Measurements from ENCODE around the gene LONRF2. TPM values are rescaled to one million over a fixed set of nuclear protein-coding genes. Genes with fewer than 3 reads are reported as not detected.

Gene LONRF2
- total RNA-seq, 1 donor from 2014 or later = not detected

- DNase-seq (ENCODE audit: low read depth in 2 of 2) = no peak
Observed at GRCh38 chr2:100301881-100302584, 20.3 kb downstream of the LONRF2 start.

GRCh38 chr2:100299548-100299947 lies 22.8 kb downstream of the LONRF2 start:
- DNase-seq (ENCODE audit: low read depth in 2 of 2) = no peak

- no peak for DNase-seq (ENCODE audit: low read depth in 2 of 2)
Observed at GRCh38 chr2:100297511-100297910, 24.8 kb downstream of the LONRF2 start.

GRCh38 chr2:100294162-100294497 lies 28.2 kb downstream of the LONRF2 start:
- no peak for DNase-seq (ENCODE audit: low read depth in 2 of 2)

GRCh38 chr2:100293341-100294161 lies 28.8 kb downstream of the LONRF2 start:
- no peak for DNase-seq (ENCODE audit: low read depth in 2 of 2)

- peak in 1 of 2 donors; percentile 52 for DNase-seq (ENCODE audit: low read depth in 2 of 2)
Observed at GRCh38 chr2:100292022-100292580, 30.2 kb downstream of the LONRF2 start.

GRCh38 chr2:100291152-100291970 lies 30.9 kb downstream of the LONRF2 start:
- DNase-seq (ENCODE audit: low read depth in 2 of 2) = peak in 1 of 2 donors; percentile 91

- no peak for DNase-seq (ENCODE audit: low read depth in 2 of 2)
Observed at GRCh38 chr2:100290718-100291151, 31.6 kb downstream of the LONRF2 start.

- DNase-seq (ENCODE audit: low read depth in 2 of 2) = peak in 1 of 2 donors; percentile 73
Observed at GRCh38 chr2:100289020-100289419, 33.3 kb downstream of the LONRF2 start.

GRCh38 chr2:100286318-100286717 lies 36.0 kb downstream of the LONRF2 start:
- DNase-seq (ENCODE audit: low read depth in 2 of 2) = no peak

GRCh38 chr2:100285691-100286090 lies 36.6 kb downstream of the LONRF2 start:
- DNase-seq (ENCODE audit: low read depth in 2 of 2) = peak; percentile 31 to 88

- no peak for DNase-seq (ENCODE audit: low read depth in 2 of 2)
Observed at GRCh38 chr2:100285011-100285410, 37.3 kb downstream of the LONRF2 start.

GRCh38 chr2:100283724-100284501 lies 38.4 kb downstream of the LONRF2 start:
- peak in 1 of 2 donors; percentile 57 for DNase-seq (ENCODE audit: low read depth in 2 of 2)

GRCh38 chr2:100281521-100282438 lies 40.5 kb downstream of the LONRF2 start:
- DNase-seq (ENCODE audit: low read depth in 2 of 2) = no peak

- DNase-seq (ENCODE audit: low read depth in 2 of 2) = no peak
Observed at GRCh38 chr2:100279586-100280534, 42.4 kb downstream of the LONRF2 start.

- DNase-seq (ENCODE audit: low read depth in 2 of 2) = no peak
Observed at GRCh38 chr2:100278986-100279385, 43.3 kb downstream of the LONRF2 start.

GRCh38 chr2:100278501-100278900 lies 43.8 kb downstream of the LONRF2 start:
- no peak for DNase-seq (ENCODE audit: low read depth in 2 of 2)

GRCh38 chr2:100277540-100278207 lies 44.6 kb downstream of the LONRF2 start:
- no peak for DNase-seq (ENCODE audit: low read depth in 2 of 2)
